HG03135 (cell line): ENCODE measurements around the gene MICAL3.
"Not testable (repeated sequence)": the region's sequence is repeated elsewhere in the genome, so short reads cannot be mapped to it uniquely, and the experiment has no call there.

Experiments used
- ATAC-seq: cut with Tn5 transposase; IDR thresholded peaks from one replicate; pipeline ENCODE4 v1.9.1; 2021; ENCODE audit warnings: mild to moderate bottlenecking, moderate library complexity; ENCODE audit not compliant: unreplicated experiment

Gene MICAL3

GRCh38 chr22:18024276-18024939, at the start of gene MICAL3:
MICAL3 (minus strand) TSS chr22:18024561; CDS start chr22:17906812, 117,749 bp downstream.
- no peak for ATAC-seq

- ATAC-seq, result not testable (repeated sequence)
Measured at GRCh38 chr22:18073927-18074326, 49.6 kb upstream of the MICAL3 start.

GRCh38 chr22:18073467-18073866, 49.1 kb upstream of the MICAL3 start:
- no peak for ATAC-seq

GRCh38 chr22:18071968-18072310, 47.6 kb upstream of the MICAL3 start:
- no peak for ATAC-seq

GRCh38 chr22:18071307-18071967, 47.1 kb upstream of the MICAL3 start:
- ATAC-seq, result not testable (repeated sequence)

- no peak for ATAC-seq
Measured at GRCh38 chr22:18070556-18071306, 46.4 kb upstream of the MICAL3 start.

- no peak for ATAC-seq
Measured at GRCh38 chr22:18070041-18070440, 45.7 kb upstream of the MICAL3 start.

GRCh38 chr22:18069041-18069440, 44.7 kb upstream of the MICAL3 start:
- ATAC-seq, result no peak

GRCh38 chr22:18068381-18068988, 44.1 kb upstream of the MICAL3 start:
- no peak for ATAC-seq

- no peak for ATAC-seq
Measured at GRCh38 chr22:18067548-18068341, 43.4 kb upstream of the MICAL3 start.

- ATAC-seq, result no peak
Measured at GRCh38 chr22:18067121-18067520, 42.8 kb upstream of the MICAL3 start.

GRCh38 chr22:18066181-18066859, 42.0 kb upstream of the MICAL3 start:
- ATAC-seq, result no peak

- no peak for ATAC-seq
Measured at GRCh38 chr22:18065256-18065655, 40.9 kb upstream of the MICAL3 start.

GRCh38 chr22:18064636-18065035, 40.3 kb upstream of the MICAL3 start:
- ATAC-seq, result no peak

- ATAC-seq, result not testable (repeated sequence)
Measured at GRCh38 chr22:18063715-18064114, 39.4 kb upstream of the MICAL3 start.

GRCh38 chr22:18063306-18063705, 38.9 kb upstream of the MICAL3 start:
- no peak for ATAC-seq

GRCh38 chr22:18062421-18062820, 38.1 kb upstream of the MICAL3 start:
- ATAC-seq, result no peak

GRCh38 chr22:18060646-18061620, 36.6 kb upstream of the MICAL3 start:
- no peak for ATAC-seq

GRCh38 chr22:18059991-18060390, 35.6 kb upstream of the MICAL3 start:
- ATAC-seq, result no peak
